Measurements from ENCODE around the gene PAFAH1B2. TPM values are rescaled to one million over a fixed set of nuclear protein-coding genes. Genes with fewer than 3 reads are reported as not detected.

PAFAH1B2 gene
- total RNA-seq, 1 experiment from 2014 or later, result 154 TPM

- RAD21 ChIA-PET (ENCODE audit: low non-redundant PET in 1 of 2, low total read pairs in 2 of 2, uncharacterized antibody in 2 of 2, unreplicated experiment in 2 of 2), result no interaction called here
- Histone ChIP-seq H3K9me3 (ENCODE audit: control insufficient read depth in 1 of 2, insufficient read depth in 1 of 2, low read depth in 1 of 2, low read length in 2 of 2) (no peaks in the 10 kb centered on the region), H3K36me3 (ENCODE audit: control insufficient read depth in 1 of 2, insufficient read depth in 2 of 2, low read length in 2 of 2) (no peaks in the 10 kb centered on the region), H4K20me1 (ENCODE audit: insufficient read depth) (0 out of 2 replicates have a peak, but pooled peaks cover 2% of the 10 kb centered on the region), H3K4me2 (ENCODE audit: low read length) (peak overlapping the region; percentile 96; the same call in 1 of the 2 replicates), H2AFZ (ENCODE audit: low read depth, low read length, poor library complexity, severe bottlenecking) (no peak overlapping the region), H3K9me2 (ENCODE audit: insufficient read depth) (no peaks in the 10 kb centered on the region), H3K79me2 (ENCODE audit: insufficient read depth, low read length) (peaks cover 72% of the 10 kb centered on the region), H3K9ac (ENCODE audit: low read length) (no peak overlapping the region), H3K27ac (ENCODE audit: low read depth, low read length) (no peak overlapping the region), H3K4me3 (replicated peaks in 1 of 2; ENCODE audit: low read depth in 1 of 2, low read length in 2 of 2) (no peak overlapping the region), H3K27me3 (ENCODE audit: insufficient read depth, low read length) (no peaks in the 10 kb centered on the region), H3K4me1 (ENCODE audit: control insufficient read depth in 1 of 2, insufficient read depth in 2 of 2, low read length in 2 of 2) (peaks cover 23 to 42% of the 10 kb centered on the region in 2 experiments)
- DNase-seq (ENCODE audit: low read depth, low spot score), result no peak
- POLR2A ChIA-PET, result no interaction called here
- intact Hi-C loops (cut with micrococcal nuclease), result loop anchor here (2.0 kb wide), 1 partner anchor 215 kb away; no protein-coding TSS in a partner anchor
- BruUV-seq (replicated peaks), result no TSS peak
- TF ChIP-seq POLR2A (IDR thresholded peaks at IDR 0.05; ENCODE audit: borderline replicate concordance, extremely low read depth, insufficient read depth, insufficient read length) (no peak), CEBPB (IDR thresholded peaks at IDR 0.05; ENCODE audit: low read depth) (no peak), EZH2 (IDR thresholded peaks at IDR 0.05) (no peak), ELF1 (IDR thresholded peaks at IDR 0.05; ENCODE audit: borderline replicate concordance, low read depth) (no peak), EGR1 (IDR thresholded peaks at IDR 0.05; ENCODE audit: low read depth) (no peak), YY1 (IDR thresholded peaks at IDR 0.05; ENCODE audit: extremely low read depth, insufficient replicate concordance, low read depth, low read length) (no peak), EZH2phosphoT487 (IDR thresholded peaks at IDR 0.05; ENCODE audit: borderline replicate concordance) (no peak), SRF (IDR thresholded peaks at IDR 0.05; ENCODE audit: low read depth) (no peak), TCF7L2 (IDR thresholded peaks at IDR 0.05; ENCODE audit: borderline replicate concordance, extremely low read depth, insufficient read depth, insufficient read length) (no peak), FOSL1 (IDR thresholded peaks at IDR 0.05; ENCODE audit: low read depth) (no peak), REST (IDR thresholded peaks at IDR 0.05; ENCODE audit: low read depth) (no peak), ZFX (IDR thresholded peaks at IDR 0.05) (no peak), JUND (IDR thresholded peaks at IDR 0.05) (no peak), CTCF (IDR thresholded peaks at IDR 0.05 in 2 of 3, conservative IDR thresholded peaks at IDR 0.05 in 1 of 3; ENCODE audit: borderline replicate concordance in 1 of 3, insufficient read depth in 1 of 3, low read depth in 2 of 3, low read length in 2 of 3) (no peak)
- CTCF ChIA-PET, result interaction anchor here (1.0 kb wide), 1 partner anchor 305 kb away, joined by 3 read pairs; the partner anchor contains the start of gene APOA5
- ATAC-seq, result no peak
Measured at GRCh38 chr11:117095284-117096161, 48.6 kb upstream of the PAFAH1B2 start.

All from HCT116 (cell line).